Measurements from ENCODE around the gene LMOD3.

DNA sequence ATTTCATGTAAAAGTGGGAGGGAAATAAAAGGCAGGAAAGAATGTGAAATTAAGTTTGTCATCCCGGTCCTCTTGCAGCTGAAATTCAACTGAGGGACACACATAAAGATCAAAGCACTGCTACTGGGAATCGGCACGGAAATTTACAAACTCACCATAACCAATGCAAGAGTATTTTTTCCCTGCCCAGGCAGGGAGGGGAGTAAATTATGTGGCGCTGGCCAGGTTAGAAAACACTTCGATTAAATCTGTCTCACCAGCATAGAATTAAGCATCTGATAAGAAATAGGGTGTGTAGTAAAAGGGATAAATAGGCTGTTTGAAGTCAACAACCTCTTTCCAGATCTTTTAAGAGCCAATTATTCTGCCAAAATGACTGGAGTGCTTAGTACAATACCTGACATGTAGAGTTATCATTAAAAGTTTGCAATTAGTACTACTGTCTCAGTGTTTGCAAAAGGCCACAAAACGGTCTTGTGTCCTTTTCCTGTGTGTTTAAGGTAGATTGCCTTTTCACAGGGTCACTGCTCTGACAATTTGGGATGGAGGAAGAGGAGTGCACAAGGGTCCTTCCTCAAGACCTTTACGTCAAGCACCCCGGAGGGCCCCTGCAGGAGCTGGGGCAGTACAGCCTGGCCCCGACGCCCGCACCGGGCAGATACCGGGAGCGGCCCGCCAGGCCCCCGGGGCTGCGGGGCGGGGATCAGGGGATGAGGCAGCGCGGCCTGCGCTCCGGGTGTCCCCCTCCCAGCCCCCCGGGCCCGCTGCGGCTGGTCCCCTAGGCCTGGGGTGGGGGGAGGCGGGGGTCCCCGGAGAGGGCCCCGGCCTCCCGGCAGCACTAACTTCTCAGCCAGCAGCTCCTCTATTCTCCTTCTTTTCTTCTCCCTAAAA, 42.9 kb downstream of the LMOD3 start:
- TF ChIP-seq POLR2A (IDR thresholded peaks at IDR 0.05; ENCODE audit: low read length) (no peak), GATA1 (IDR thresholded peaks at IDR 0.05; ENCODE audit: low read depth, low read length) (no peak)

Measured in erythroblast (primary cell).